ACC112 (cell line): ENCODE data around the gene USF2.
A peak's percentile ranks its signal among the peaks of the same experiment; 100 is the strongest.

Experiments used
- H2AFZ ChIP-seq: fragments of 200-600 bp; sonication (generic); one replicate; pipeline ENCODE4 v1.6.0; 2017; ENCODE audit warnings: antibody characterized with exemption, low read length; ENCODE audit not compliant: unreplicated experiment
- H3K27ac ChIP-seq: fragments of 200-600 bp; sonication (generic); 2 replicates; pipeline ENCODE4 v1.5.1; 2014; ENCODE audit warnings: low read depth, mild to moderate bottlenecking, antibody characterized with exemption, low read length, moderate library complexity
- H3K27me3 ChIP-seq: fragments of 200-600 bp; sonication (generic); 2 replicates; pipeline ENCODE4 v1.6.1; 2014; ENCODE audit warnings: mild to moderate bottlenecking, antibody characterized with exemption, low read length, moderate library complexity, mixed read lengths; ENCODE audit not compliant: insufficient read depth
- H3K36me3 ChIP-seq: fragments of 200-600 bp; sonication (generic); 2 replicates; pipeline ENCODE4 v1.6.1; 2016; ENCODE audit warnings: mild to moderate bottlenecking, antibody characterized with exemption, low read length, moderate library complexity, mixed read lengths; ENCODE audit not compliant: insufficient read depth
- H3K4me1 ChIP-seq: fragments of 200-600 bp; sonication (generic); one replicate; pipeline ENCODE4 v1.6.1; 2016; ENCODE audit warnings: low read length, mixed read lengths; ENCODE audit not compliant: insufficient read depth, unreplicated experiment, control insufficient read depth
- H3K4me3 ChIP-seq: fragments of 200-600 bp; sonication (generic); 2 replicates; pipeline ENCODE4 v1.5.1; 2014; ENCODE audit warnings: mild to moderate bottlenecking, low read depth, low read length
- H3K79me2 ChIP-seq: fragments of 200-600 bp; sonication (generic); one replicate; pipeline ENCODE4 v1.6.0; 2016; ENCODE audit warnings: low read length; ENCODE audit not compliant: control insufficient read depth, unreplicated experiment, insufficient read depth

The USF2 gene

GRCh38 chr19:35267818-35268535 is 785 bp upstream of the USF2 start:
- peak overlapping the region; percentile 58 for H3K27ac ChIP-seq
- H3K27me3 ChIP-seq, result no peaks in the 10 kb centered on the region
- H3K79me2 ChIP-seq, result peaks cover 2% of the 10 kb centered on the region
- H2AFZ ChIP-seq, result peak overlapping the region; percentile 3
- H3K36me3 ChIP-seq, result no peaks in the 10 kb centered on the region
- H3K4me1 ChIP-seq, result no peaks in the 10 kb centered on the region
- H3K4me3 ChIP-seq, result peak overlapping the region; percentile 81

GRCh38 chr19:35269438-35270117 is 816 bp downstream of the USF2 start:
- Histone ChIP-seq H3K27me3 (no peaks in the 10 kb centered on the region), H3K36me3 (no peaks in the 10 kb centered on the region), H3K4me3 (peak overlapping the region; percentile 79), H3K27ac (no peak overlapping the region), H3K79me2 (peaks cover 2% of the 10 kb centered on the region), H2AFZ (no peak overlapping the region), H3K4me1 (no peaks in the 10 kb centered on the region)

GRCh38 chr19:35270381-35270811 is 1.6 kb downstream of the USF2 start:
- Histone ChIP-seq H3K4me3 (no peak overlapping the region), H3K4me1 (no peaks in the 10 kb centered on the region), H3K36me3 (no peaks in the 10 kb centered on the region), H3K27ac (no peak overlapping the region), H2AFZ (no peak overlapping the region), H3K27me3 (no peaks in the 10 kb centered on the region), H3K79me2 (peaks cover 2% of the 10 kb centered on the region)

- peaks cover 2% of the 10 kb centered on the region for H3K79me2 ChIP-seq
- H3K36me3 ChIP-seq, result no peaks in the 10 kb centered on the region
- no peaks in the 10 kb centered on the region for H3K27me3 ChIP-seq
- no peak overlapping the region for H3K4me3 ChIP-seq
- no peak overlapping the region for H2AFZ ChIP-seq
- H3K27ac ChIP-seq, result no peak overlapping the region
- H3K4me1 ChIP-seq, result no peaks in the 10 kb centered on the region
Observed at GRCh38 chr19:35271546-35271945, 2.8 kb downstream of the USF2 start.

- H3K4me1 ChIP-seq, result no peaks in the 10 kb centered on the region
Observed at GRCh38 chr19:35272122-35272719, 3.5 kb downstream of the USF2 start.

GRCh38 chr19:35272954-35273649 is 4.3 kb downstream of the USF2 start:
- Histone ChIP-seq H3K27ac (no peak overlapping the region), H3K4me3 (no peak overlapping the region), H3K4me1 (no peaks in the 10 kb centered on the region), H3K79me2 (peaks cover 2% of the 10 kb centered on the region), H3K27me3 (no peaks in the 10 kb centered on the region), H2AFZ (no peak overlapping the region), H3K36me3 (no peaks in the 10 kb centered on the region)

More at GRCh38 chr19:35272122-35272719, 3.5 kb downstream of the USF2 start:
- Histone ChIP-seq H3K27me3 (no peaks in the 10 kb centered on the region), H3K36me3 (no peaks in the 10 kb centered on the region), H3K4me3 (no peak overlapping the region), H2AFZ (no peak overlapping the region), H3K79me2 (peaks cover 2% of the 10 kb centered on the region), H3K27ac (no peak overlapping the region)

GRCh38 chr19:35273686-35274259 is 5.0 kb downstream of the USF2 start:
- H3K27ac ChIP-seq, result no peak overlapping the region
- no peak overlapping the region for H2AFZ ChIP-seq
- no peaks in the 10 kb centered on the region for H3K4me1 ChIP-seq
- H3K36me3 ChIP-seq, result no peaks in the 10 kb centered on the region
- H3K27me3 ChIP-seq, result no peaks in the 10 kb centered on the region
- H3K4me3 ChIP-seq, result no peak overlapping the region
- peaks cover 2% of the 10 kb centered on the region for H3K79me2 ChIP-seq

GRCh38 chr19:35274323-35274722 is 5.6 kb downstream of the USF2 start:
- Histone ChIP-seq H2AFZ (no peak overlapping the region), H3K4me3 (no peak overlapping the region), H3K36me3 (no peaks in the 10 kb centered on the region), H3K27me3 (no peaks in the 10 kb centered on the region), H3K4me1 (no peaks in the 10 kb centered on the region), H3K27ac (no peak overlapping the region), H3K79me2 (peaks cover 2% of the 10 kb centered on the region)

GRCh38 chr19:35276706-35277281 is 8.0 kb downstream of the USF2 start:
- H3K36me3 ChIP-seq, result no peaks in the 10 kb centered on the region
- H3K4me1 ChIP-seq, result no peaks in the 10 kb centered on the region
- H3K27ac ChIP-seq, result no peak overlapping the region
- no peak overlapping the region for H3K4me3 ChIP-seq
- no peaks in the 10 kb centered on the region for H3K79me2 ChIP-seq
- H2AFZ ChIP-seq, result no peak overlapping the region
- no peaks in the 10 kb centered on the region for H3K27me3 ChIP-seq
